CD4-positive, alpha-beta T cell treated with Interleukin-4 for 4 hours (primary cell): ENCODE results near the gene IFITM1.

Source experiments
- DNase-seq: peaks from one replicate; pipeline ENCODE4 v3.0.0-alpha.2; 2020

IFITM1 gene

GRCh38 chr11:294780-295179 lies 19.1 kb upstream of the IFITM1 start:
- DNase-seq, result no peak

GRCh38 chr11:295351-296170 lies 18.3 kb upstream of the IFITM1 start:
- DNase-seq, result no peak

GRCh38 chr11:296171-297050 lies 17.4 kb upstream of the IFITM1 start:
- no peak for DNase-seq

- no peak for DNase-seq
Measured at GRCh38 chr11:297051-297585, 16.7 kb upstream of the IFITM1 start.

GRCh38 chr11:297586-298405 lies 16.0 kb upstream of the IFITM1 start:
- DNase-seq, result no peak

GRCh38 chr11:298406-299065 lies 15.3 kb upstream of the IFITM1 start:
- DNase-seq, result no peak

GRCh38 chr11:299081-299891 lies 14.6 kb upstream of the IFITM1 start, which contains the start of gene IFITM5:
IFITM5 (minus strand) TSS chr11:299526; CDS start chr11:299490, 36 bp downstream.
- no peak for DNase-seq

GRCh38 chr11:299951-300735 lies 13.7 kb upstream of the IFITM1 start:
- no peak for DNase-seq

GRCh38 chr11:303363-303762 lies 10.5 kb upstream of the IFITM1 start:
- no peak for DNase-seq

GRCh38 chr11:304061-304506 lies 9.8 kb upstream of the IFITM1 start:
- no peak for DNase-seq

- DNase-seq, result peak; percentile 74
Measured at GRCh38 chr11:304915-305843, 8.7 kb upstream of the IFITM1 start.

- no peak for DNase-seq
Measured at GRCh38 chr11:305844-306211, 8.0 kb upstream of the IFITM1 start.

- no peak for DNase-seq
Measured at GRCh38 chr11:306645-307371, 7.0 kb upstream of the IFITM1 start.

- peak; percentile 41 for DNase-seq
Measured at GRCh38 chr11:307766-308708, 5.8 kb upstream of the IFITM1 start, which contains the start of gene IFITM2. IFITM2 (plus strand) TSS chr11:307816; CDS start chr11:308193, 377 bp downstream.

- DNase-seq, result peak; percentile 58
Measured at GRCh38 chr11:308740-309665, 4.8 kb upstream of the IFITM1 start.
